Ascending aorta (tissue), 2 donors: ENCODE data around the gene KCNG1. TPM values are rescaled to one million over a fixed set of nuclear protein-coding genes. Genes with fewer than 3 reads are reported as not detected.

Experiments used
- DNase-seq, 2 donors: peaks; one replicate each; pipeline ENCODE4 v3.0.0-alpha.2; 2019; ENCODE audit warnings: low spot score in 2 of 2
- H3K27ac ChIP-seq, 2 donors: fragments of 200-600 bp; sonication (generic); one replicate each; pipeline ENCODE4 v1.5.1; 2016 to 2017; ENCODE audit warnings: mild to moderate bottlenecking in 1 of 2
- H3K27me3 ChIP-seq: fragments of 200-600 bp; sonication (generic); one replicate; pipeline ENCODE4 v1.5.1; 2017
- H3K36me3 ChIP-seq, 2 donors: fragments of 200-600 bp; sonication (generic); one replicate each; pipeline ENCODE4 v1.5.1; 2016
- H3K4me1 ChIP-seq, 2 donors: fragments of 200-600 bp; sonication (generic); one replicate each; pipeline ENCODE4 v1.5.1; 2016 to 2017; ENCODE audit warnings: mild to moderate bottlenecking in 1 of 2
- H3K4me3 ChIP-seq, 2 donors: fragments of 200-600 bp; sonication (generic); one replicate each; pipeline ENCODE4 v1.5.1; 2016 to 2017; ENCODE audit warnings: mild to moderate bottlenecking in 1 of 2
- H3K9me3 ChIP-seq, 2 donors: fragments of 200-600 bp; sonication (generic); one replicate each; pipeline ENCODE4 v1.5.1; 2016
- CTCF ChIP-seq, 3 experiments: fragments of 200-600 bp in 2 of 3; fragments of 450-650 bp in 1 of 3; sonication (generic) in 2 of 3; IDR thresholded peaks; one replicate each; pipeline ENCODE4 v1.5.1; 2016 to 2019; ENCODE audit warnings: antibody characterized with exemption in 3 of 3, mild to moderate bottlenecking in 1 of 3, moderate library complexity in 1 of 3
- intact Hi-C: fragments of 100-400 bp; cut with DNase I; formaldehyde crosslinking; loops from one replicate; pipeline ENCODE4 v1.15.1; 2023
- total RNA-seq: library from RNA; depleted of rRNA; stranded (reverse); fragments of >200 nt; gene quantifications from one replicate; pipeline ENCODE4 v1.1.0, GENCODE V29; 2016

KCNG1 gene
- total RNA-seq, 1 donor from 2014 or later = 6.6 TPM

GRCh38 chr20:50995506-50995905 lies 27.4 kb downstream of the KCNG1 start:
- Histone ChIP-seq H3K4me3 (no peak overlapping the region), H3K27me3 (no peaks in the 10 kb centered on the region), H3K9me3 (no peaks in the 10 kb centered on the region), H3K36me3 (no peaks in the 10 kb centered on the region), H3K27ac (no peak overlapping the region), H3K4me1 (no peaks in the 10 kb centered on the region)
- no peak for DNase-seq
- intact Hi-C loops = no loop called here
- TF ChIP-seq CTCF (IDR thresholded peaks at IDR 0.05) = no peak

DNA sequence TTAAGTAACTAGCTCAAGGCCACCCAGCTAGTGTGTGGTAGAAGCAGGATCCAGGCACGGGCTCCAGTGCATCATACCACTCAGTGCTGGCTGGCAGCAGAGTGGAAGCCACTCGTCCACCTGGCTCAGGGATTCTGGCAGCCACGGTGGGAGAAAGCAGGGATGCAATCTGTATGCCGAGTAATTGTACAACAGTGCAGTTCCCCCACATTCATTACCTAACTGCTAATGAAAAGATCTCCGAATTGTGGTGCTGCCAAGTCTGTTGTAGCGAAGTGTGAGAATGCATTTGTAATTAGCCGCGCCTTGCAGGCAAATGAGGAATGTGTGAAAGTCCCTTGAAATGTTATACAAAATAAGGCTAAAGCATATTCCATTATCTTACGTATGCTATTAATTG lies 29.0 kb downstream of the KCNG1 start:
- TF ChIP-seq CTCF (IDR thresholded peaks at IDR 0.05) = no peak
- Histone ChIP-seq H3K27me3 (no peaks in the 10 kb centered on the region), H3K36me3 (no peaks in the 10 kb centered on the region), H3K4me1 (no peaks in the 10 kb centered on the region), H3K4me3 (no peak overlapping the region), H3K9me3 (no peaks in the 10 kb centered on the region), H3K27ac (no peak overlapping the region)
- DNase-seq = no peak
- intact Hi-C loops = no loop called here

GRCh38 chr20:50992733-50993457 lies 30.0 kb downstream of the KCNG1 start:
- no peak overlapping the region for H3K27ac ChIP-seq
- H3K36me3 ChIP-seq = no peaks in the 10 kb centered on the region
- no peak for DNase-seq
- TF ChIP-seq CTCF (IDR thresholded peaks at IDR 0.05) = no peak
- intact Hi-C loops = no loop called here
- H3K27me3 ChIP-seq = no peaks in the 10 kb centered on the region
- no peak overlapping the region for H3K4me3 ChIP-seq
- H3K4me1 ChIP-seq = no peaks in the 10 kb centered on the region
- no peaks in the 10 kb centered on the region for H3K9me3 ChIP-seq

- H3K36me3 ChIP-seq = no peaks in the 10 kb centered on the region
- no peak overlapping the region for H3K4me3 ChIP-seq
- H3K9me3 ChIP-seq = no peaks in the 10 kb centered on the region
- TF ChIP-seq CTCF (IDR thresholded peaks at IDR 0.05) = no peak
- DNase-seq = no peak
- no peaks in the 10 kb centered on the region for H3K4me1 ChIP-seq
- no peak overlapping the region for H3K27ac ChIP-seq
- H3K27me3 ChIP-seq = no peaks in the 10 kb centered on the region
- intact Hi-C loops = no loop called here
These were observed 30.6 kb downstream of the KCNG1 start for GRCh38 chr20:50992336-50992732.

DNA sequence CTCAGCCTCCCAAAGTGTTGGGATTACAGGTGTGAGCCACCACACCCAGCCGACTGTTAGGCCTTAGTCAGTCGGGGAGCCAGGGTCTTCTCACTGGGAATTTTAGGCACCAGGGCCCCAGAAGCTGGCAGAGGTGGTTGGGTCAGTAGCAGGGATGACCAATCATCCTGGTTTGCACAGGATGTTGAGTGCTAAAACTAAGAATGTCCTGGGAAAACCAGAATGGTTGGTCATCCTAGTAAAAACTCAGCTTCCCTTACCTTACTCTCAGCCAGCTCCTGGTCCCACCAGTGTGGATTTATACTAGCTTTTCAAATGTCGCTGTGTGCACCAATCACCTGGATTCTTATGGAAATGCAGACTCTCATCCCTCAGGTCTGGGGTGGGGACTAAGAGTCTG lies 31.8 kb downstream of the KCNG1 start:
- Histone ChIP-seq H3K36me3 (no peaks in the 10 kb centered on the region), H3K27me3 (no peaks in the 10 kb centered on the region), H3K27ac (no peak overlapping the region), H3K9me3 (no peaks in the 10 kb centered on the region), H3K4me1 (no peaks in the 10 kb centered on the region), H3K4me3 (no peak overlapping the region)
- TF ChIP-seq CTCF (IDR thresholded peaks at IDR 0.05) = no peak
- no peak for DNase-seq
- intact Hi-C loops = no loop called here
